Amniotic stem cell (primary cell): ENCODE measurements around the gene AKAP6.
"Not testable (repeated sequence)": the region's sequence is repeated elsewhere in the genome, so short reads cannot be mapped to it uniquely, and the experiment has no call there.

ENCODE experiments used
- DNase-seq: peaks from one replicate; lab custom pipeline; 2025; lab: John Stamatoyannopoulos, UW

The AKAP6 gene

DNA sequence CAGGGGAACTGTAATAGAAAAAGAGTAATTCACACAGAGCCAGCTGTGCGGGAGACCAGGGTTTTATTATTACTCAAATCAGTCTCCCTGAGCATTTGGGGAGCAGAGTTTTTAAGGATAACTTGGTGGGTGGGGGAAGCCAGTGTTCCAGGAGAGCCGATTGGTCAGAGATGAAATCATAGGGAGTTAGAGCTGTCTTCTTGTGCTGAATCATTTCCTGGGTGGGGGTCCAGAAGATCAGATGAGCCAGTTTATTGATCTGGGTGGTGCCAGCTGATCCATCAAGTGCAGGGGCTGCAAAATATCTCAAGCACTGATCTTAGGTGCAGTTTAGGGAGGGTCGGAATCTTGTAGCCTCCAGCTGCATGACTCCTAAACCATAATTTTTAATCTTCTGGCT is 44.1 kb downstream of the AKAP6 start:
- not testable (repeated sequence) for DNase-seq

DNA sequence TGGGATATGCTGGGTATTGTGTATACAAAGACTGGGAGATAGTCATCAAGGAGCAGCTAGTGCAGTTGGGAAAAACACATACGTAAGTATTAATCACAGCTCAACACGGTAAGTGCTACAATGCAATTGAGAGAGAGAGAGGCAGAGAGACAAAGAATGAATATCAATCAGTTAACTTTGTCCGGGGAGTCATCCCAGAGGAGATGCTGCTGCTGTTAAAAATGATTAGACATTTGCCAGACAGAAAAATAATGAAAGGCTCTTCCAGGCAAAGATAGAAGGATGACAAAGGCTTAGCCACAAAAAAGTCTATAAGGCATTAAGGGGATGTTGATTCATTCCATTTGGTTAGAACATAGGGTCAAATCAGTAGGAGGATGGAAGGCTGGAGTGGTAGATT is 45.1 kb downstream of the AKAP6 start:
- no peak for DNase-seq

DNA sequence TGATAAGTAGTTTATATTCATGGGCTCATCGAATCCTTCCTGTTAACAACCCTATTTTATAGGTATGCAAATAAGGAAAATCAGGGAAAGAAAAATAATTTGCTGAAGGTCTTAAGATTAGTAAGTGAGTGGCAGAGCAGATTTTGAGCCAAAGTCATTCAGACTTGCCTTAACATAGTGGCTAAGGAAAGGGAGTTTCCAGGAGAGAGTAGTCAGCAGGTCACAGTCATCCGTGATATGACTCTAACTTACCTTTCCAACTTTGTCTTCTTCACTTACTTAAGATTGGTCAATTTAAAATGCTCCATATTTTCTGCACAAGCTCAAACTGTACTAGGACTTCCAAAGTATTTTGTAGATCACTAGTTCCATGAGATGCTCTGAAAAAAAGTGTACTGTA is 46.6 kb downstream of the AKAP6 start:
- no peak for DNase-seq

DNA sequence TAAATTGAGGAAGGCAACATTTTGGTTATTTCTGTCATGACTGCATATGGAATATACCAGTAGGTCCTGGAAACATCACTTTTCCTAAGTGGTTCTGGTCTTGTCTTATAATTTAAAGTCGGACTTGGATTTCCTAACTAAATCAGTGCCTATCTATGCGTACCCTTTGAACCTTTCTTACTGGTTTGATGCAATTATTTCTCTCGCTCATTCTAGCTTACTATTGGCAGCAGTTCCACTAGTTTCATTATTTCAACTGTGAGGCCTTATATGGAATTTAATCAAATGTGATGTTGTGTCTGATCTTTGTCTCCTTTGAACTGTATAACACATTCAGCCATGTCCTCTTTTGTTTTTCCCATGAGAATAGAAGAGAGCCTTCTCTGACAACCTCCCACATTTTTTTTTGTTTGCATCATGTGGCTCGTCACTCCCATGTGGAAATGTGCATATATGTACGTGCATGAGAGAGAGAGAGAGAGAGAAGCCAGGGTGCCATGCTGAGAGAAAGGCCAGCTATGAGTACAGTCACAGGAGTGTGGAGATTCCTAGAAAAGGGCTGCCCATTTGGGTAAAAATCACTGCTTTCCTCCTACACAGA is 48.0 kb downstream of the AKAP6 start:
- no peak for DNase-seq

DNA sequence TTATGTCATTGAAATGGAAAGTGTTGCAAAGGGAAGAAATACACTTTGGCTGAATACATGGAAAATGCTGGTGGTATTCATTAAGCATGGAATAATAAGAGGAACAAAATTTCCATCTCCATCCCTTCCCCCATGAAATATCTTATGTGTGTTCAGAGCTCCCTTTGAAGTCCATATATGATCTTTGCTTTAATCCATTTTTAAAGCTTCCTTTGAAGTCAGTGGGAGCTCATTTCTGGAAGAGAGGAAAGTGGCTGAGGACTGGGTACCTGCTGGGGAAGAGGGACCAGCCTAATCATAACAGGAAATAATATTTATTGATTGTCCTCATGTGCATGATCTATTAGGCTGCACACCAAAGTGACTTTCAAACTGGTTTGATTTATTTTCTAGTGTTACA is 49.2 kb downstream of the AKAP6 start:
- no peak for DNase-seq

DNA sequence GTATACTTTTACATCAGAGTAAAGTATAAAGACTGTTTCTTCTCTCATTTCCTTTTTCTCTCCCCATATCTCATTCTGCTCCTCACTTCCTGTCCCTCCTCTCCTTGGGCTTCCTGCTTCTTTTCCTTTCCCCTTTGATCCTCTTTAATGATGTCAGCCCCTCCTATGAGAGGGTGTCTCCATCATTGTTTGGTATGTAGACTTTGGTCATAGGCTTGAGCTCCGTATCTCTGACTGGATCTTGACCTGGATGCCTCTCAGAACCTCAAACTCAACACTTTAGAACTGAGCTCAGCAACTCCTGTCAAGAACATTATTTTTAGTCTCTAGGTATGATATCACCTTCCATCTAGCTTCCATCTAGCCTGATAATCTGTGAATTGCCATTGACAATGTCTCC is 50.3 kb downstream of the AKAP6 start:
- DNase-seq, result no peak

DNA sequence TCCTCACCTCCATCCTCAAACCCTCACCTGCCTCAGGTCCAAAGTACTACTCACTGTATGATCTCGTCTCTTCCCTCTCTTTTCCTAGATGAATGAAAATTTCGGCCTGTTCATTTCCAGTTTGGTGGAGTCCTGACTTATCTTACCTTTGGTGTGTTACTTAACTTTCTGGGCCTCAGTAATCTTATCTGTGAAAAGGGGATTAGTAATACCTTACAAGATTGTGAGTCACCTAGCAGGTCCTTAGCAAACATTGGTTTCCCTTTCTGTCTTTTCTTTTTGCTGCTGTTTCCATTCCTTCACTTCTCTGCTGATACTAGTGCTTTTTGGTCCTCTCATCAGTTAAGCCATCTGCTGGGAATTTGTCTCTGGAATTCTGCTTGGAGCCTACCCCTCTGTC is 52.8 kb downstream of the AKAP6 start:
- no peak for DNase-seq

DNA sequence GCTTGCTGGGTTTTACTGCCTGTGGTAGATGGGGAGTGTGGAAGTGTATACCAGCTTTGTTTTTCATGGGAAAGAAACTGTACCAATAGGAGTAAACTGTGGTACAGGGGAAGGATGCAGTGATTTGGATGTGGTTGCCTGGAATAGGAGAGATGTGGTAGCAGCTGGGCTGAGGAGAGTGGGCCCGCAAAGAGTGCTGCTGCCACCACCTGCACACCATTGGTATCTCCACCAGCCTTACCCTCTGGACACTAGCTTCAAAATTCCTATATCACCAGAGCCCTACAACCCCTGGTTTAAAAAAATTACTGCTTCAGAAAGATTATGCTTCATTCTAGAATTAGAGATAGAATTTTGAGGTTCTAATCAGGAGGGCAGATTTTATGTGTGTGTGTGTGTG is 53.6 kb downstream of the AKAP6 start:
- no peak for DNase-seq

DNA sequence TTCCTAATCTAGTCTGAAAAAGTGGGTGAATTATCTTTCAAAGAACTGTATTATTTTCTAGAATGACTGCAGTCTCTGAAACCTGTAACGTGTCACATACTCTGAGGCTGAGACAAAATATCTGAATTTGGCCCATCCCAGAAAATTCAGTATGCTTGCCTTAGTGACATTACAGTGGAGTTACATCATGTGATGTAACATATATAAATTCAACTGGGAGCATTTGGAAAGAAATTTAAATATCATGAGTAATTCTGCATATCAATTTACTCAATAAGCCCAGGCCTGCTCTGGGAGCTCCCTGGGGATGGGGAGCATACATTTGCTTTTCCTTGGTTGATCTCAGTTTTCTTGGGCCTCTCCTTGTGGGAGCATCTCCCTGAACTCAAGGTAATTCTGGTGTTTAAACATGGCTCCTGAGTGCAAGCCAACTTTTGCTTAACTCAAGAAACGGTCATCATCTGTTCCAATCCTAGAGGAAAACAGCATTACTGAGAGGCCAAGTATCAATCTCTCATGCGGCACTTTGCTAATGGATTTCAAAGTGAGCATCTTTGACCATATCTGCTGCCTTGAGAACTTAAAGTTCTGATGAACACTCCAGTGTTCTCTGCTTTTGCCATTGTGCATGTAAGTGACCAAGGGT is 54.4 kb downstream of the AKAP6 start:
- DNase-seq, result no peak

DNA sequence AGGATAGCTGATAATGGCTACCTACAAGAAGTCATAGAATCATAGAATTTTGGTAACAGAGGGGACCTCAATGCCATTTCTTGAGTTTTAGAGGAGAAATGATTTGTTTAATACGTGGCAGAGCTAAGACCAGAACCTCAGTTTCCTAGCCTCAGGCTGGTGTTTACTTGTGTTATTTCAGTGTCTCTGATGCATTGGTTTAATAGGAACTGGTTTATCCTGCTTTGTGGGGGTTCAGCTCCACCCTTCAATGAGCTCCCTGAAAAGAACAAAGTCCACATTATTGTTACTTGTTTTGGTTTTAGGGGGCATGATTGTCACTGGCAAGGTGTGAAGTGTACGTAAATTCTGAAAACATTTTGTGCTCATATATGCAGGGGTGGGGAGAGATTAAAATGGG is 55.4 kb downstream of the AKAP6 start:
- DNase-seq, result no peak

DNA sequence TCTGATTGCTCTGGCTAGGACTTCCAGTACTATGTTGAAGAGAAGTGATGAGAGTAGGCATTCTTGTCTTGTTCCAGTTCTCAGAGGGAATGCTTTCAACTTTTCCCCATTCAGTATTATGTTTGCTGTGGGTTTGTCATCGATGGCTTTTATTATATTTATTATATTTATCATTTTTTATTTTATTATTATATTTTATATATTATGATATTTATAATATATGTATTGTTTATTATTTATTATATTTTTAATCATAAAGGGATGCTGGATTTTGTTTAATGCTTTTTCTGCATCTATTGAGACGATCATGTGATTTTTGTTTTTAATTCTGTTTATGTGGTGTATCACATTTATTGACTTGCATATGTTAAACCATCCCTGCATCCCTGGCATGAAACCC is 58.2 kb downstream of the AKAP6 start:
- not testable (repeated sequence) for DNase-seq

DNA sequence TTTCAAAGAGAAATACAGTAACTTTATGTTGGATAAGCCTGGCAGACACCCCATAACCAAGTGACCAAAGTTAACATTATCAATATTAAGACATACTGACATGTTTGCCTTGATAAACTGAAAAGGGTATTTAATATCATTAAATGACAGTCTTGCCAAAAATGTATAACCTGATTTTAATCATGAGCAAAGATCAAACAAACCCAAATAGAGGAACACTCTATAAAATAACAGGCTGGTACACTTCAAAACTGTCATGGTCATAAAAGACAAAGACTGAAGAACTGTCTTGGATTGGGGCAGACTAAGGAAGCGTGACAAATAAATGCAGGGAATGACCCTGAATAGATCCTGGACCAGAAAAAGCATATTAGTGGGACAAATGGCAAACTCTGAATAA is 64.0 kb downstream of the AKAP6 start:
- no peak for DNase-seq

DNA sequence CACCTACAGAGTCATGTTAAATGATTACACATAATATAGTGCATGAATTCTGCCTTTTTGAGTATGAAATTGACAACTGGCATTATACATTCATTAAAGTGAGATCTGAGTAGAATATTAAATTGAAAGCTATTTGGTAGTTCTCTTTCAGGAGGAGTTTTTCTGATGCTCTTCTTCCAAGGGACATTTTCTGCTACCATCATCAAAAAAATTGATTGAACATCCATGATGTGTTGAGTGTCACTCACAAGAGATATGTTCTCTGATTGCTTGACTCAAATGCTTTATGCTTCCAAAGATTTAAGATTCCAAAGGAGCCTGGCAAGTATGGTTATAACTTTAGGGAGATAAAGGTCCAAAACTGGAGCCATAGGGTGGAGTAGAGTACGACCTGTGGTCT is 64.9 kb downstream of the AKAP6 start:
- DNase-seq, result no peak

DNA sequence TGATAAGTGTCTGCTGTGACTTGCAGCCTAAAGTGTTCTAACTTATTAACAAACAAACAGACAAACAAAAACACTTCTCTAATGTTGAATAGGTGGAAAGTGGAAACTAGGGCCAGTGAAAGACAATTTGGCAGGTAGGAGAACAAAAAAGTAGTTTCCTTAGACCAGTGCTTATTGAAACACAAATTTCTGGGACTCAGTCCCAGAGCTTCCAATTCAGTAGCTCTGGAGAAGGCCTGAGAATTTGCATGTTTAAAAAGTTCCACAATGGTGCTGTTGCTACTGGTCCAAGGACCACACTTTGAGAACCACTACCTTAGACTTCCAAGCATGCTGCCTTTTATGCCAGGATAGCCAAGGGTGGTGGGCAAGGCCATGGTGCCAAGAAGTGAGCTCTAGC is 67.8 kb downstream of the AKAP6 start:
- DNase-seq, result no peak

DNA sequence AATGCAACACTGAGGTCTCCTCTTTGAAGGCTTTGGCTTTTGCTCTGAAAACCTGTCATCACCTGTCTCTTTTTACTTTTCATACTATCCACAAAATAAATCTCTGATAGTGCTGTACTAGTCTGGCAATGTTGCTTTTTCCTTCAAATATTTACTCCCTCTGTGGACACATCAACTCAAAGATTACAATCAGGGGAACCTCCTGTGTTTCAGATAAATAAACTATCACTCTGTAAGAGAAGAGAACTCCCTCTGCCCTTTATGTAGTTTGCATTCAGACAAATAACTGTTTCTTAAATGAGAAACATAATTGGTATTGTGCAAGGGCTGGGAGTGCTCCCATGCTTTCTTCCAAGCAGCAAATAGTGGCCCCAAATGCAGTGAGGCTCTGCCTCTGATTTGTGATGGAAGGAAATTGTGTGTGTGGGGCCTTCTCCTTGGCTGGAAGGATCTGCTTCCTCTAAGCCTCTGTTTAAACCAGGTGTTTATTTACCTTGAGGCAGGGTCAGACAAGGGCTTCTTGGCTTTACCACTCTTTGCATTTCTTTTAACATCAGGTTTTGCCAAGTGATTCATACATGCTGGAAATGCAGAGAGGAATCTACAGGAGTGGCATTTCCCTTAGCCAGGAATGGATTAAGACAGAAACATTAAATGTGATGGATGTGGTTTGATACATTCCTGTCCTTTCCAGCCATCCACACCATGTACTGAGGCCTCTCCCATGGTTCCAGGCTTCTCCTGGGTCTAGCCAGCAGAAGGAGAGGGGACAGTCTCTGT is 69.0 kb downstream of the AKAP6 start:
- DNase-seq, result peak; percentile 8

DNA sequence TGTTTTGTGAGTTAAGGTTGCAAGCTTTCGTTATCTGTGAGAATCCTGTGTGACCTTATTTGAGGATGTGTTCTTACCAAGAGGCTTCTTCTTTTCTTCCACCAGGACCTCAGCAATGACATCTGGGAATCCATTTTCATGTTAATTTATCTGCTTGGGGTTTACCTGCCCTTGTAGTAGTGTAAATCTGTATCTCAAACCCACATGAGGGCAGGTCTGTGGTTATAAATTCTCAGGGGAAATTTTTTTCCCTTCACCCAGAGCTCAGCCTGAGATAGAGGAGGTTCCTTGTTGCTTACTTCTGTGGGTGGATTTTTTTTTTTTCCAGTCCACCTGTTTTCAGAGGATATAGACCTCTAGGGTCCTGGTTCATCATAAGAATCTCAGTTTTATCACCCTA is 70.8 kb downstream of the AKAP6 start:
- DNase-seq, result no peak

DNA sequence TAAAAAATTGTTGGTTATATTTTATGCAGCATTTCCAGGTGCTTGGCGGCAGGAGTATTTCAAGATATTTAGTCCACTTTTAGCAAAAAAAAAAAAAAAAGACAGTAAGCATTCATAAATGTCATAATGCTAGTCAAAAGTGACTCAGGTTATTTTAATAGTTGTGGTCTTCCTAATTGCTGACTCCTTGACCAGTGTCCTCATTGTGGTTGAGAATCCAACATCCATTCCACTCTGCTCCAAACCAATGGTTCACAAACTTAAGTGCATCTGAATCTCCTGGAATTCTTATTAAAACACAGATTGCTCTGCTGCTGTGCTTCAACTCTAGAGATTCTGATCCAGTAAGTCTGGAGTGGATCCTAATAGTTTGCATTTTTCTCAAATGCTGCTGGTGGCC is 71.4 kb downstream of the AKAP6 start:
- DNase-seq, result no peak

DNA sequence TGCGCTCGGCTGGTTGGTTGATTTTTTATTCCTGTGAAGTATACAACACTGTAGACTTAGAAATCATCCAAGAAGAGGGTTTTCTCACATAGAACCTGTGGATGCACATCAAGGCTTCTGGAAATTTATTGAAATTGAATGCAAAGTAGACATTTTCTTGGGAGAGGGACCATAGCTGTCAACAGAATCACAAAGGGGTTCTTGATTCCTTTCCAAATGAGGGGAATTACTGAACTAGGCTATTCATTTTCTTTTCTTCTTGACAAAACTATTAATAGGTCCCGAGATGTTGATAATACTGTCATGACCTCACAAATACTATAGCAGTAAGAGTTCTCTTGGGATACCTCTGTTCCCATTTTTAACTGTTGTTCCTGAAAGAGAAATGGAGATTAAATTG is 73.9 kb downstream of the AKAP6 start:
- DNase-seq, result no peak

DNA sequence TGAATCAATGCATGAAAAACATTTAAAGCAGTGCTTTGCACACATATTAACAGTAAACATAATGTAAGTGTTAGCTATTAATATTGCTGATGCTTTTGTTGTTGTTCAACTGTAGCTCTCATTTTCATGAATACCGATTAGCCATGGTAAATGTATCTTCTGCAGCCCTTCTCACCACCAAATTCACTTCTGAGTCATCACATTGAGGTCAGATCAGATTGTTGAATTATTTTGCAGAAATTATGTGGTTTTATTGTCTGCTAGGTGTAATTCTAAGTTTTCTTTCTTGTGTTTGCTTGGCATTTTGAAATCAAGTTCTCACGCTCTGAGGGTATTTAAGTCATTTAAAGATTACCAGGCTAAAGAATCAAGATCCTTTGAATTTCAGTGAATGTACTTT is 74.6 kb downstream of the AKAP6 start:
- DNase-seq, result no peak

DNA sequence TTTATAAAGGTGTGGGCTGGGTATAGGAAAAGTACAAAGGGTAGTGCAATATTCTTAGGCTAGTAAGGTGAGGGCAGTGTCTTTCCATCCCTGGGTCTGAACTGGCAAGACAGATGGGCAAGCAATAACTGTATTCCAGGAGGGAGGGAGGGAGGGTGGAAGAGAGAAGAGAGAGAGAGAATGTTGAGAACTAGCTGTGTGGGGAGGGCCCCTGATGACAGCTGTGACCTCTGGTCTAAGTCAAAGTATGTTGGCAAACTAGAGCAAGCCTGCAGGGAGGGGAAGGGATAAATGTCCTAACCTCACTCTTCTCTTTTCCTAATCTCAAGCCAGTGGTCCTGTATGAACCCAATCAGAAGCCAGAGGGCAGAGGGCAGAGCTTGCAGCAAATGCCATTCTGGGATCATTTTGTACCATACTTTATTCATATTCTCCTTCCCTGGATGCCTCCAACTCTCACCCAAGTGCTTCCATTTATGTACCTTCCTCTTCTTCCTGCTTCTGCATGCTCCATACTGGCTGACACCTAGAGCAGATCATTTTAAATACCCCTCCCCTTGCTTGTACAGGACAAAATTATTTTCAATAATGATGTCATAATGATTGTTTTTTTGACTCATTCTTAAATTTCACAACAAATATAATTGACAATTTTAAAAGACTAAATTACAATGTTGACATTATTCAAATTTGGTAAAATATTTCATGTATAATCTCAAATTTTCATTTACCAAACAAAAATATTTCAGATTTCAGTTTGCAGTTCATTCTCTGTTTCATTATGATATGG is 75.9 kb downstream of the AKAP6 start:
- no peak for DNase-seq

DNA sequence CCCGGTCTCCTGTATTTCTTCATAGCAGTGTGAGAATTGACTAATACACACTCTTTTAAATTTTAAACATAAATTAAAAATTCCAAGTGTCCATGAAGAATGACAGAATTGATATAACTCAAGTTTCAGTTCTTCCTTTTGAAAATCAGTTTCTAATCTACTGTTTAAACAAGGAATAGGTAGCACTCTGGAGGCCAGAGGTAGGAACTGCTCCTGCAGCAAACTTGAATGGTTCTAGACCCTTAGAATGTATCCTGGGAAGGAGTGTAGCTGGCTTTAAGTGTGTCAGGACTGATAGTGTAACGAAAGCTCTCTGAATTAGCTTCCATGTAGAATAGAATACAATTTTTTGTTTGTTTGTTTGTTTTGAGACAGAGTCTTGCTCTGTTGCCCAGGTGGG is 76.8 kb downstream of the AKAP6 start:
- DNase-seq, result no peak

DNA sequence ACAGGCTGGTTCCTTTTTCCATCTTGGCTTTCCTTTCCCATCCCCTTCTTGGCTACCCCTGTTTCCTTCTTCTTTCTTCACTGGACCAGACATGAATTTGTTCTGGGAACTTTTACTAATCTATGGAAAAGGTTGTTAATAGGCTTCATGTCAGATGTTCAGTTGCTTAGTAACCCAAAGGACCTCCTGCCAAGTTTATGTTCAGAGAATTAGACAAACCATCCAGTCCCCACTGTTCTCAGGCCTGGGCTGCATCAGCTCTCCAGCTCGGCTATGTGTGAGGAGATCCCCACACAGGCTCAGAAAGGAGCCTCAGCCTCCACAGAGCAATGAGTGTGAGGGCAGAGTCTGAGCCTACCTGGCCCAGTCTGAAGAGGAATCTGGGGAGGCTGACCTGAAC is 78.0 kb downstream of the AKAP6 start:
- no peak for DNase-seq

DNA sequence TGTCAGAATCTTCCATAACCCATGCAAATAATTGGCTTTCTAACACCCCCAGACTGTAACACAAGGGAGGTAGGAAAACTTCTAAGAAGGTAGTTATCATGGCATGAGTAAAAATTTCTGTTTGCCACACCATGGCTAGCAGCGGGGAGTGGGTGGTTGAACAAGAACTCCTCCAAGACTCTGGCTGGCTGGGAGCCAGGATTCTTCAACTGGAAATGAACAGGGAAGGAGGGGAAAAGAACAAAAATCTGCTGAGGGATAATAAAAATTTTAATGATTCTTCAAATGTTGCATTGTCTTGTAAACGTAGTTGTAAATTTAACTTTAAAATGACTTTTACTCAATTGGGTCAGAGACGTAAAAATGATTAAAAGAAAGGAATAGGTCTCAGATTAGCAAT is 78.9 kb downstream of the AKAP6 start:
- DNase-seq, result no peak
